PC-3 (cell line): ENCODE results near the gene TNIP3. TPM values are rescaled to one million over a fixed set of nuclear protein-coding genes. Genes with fewer than 3 reads are reported as not detected.
"Not testable (repeated sequence)": the region's sequence is repeated elsewhere in the genome, so short reads cannot be mapped to it uniquely, and the experiment has no call there.

Source experiments
- ATAC-seq: fragments of 200-7000 bp; cut with Tn5 transposase; 2 replicates; pipeline ENCODE4 v1.9.1; 2020; ENCODE audit warnings: mild to moderate bottlenecking, moderate library complexity
- BruUV-seq: library from RNA; stranded (reverse); fragments of 400-500 nt; replicated peaks from 2 replicates; lab custom pipeline; 2021; lab: Mats Ljungman, UMichigan
- CTCF ChIA-PET: fragments of 300-600 bp; sonication (Branson Sonifier 250); formaldehyde crosslinking; loops from one replicate; lab custom pipeline; 2022; ENCODE audit warnings: antibody characterized with exemption; lab: Charles Lee
- POLR2A ChIA-PET: fragments of 300-600 bp; sonication (Branson Sonifier 250); formaldehyde crosslinking; loops from one replicate; lab custom pipeline; 2022; ENCODE audit warnings: antibody characterized with exemption; ENCODE audit not compliant: unreplicated experiment; lab: Charles Lee
- DNase-seq: peaks from one replicate; pipeline ENCODE4 v3.0.0-alpha.2; 2015
- H2AFZ ChIP-seq: fragments of 300-600 bp; sonication (generic); 2 replicates; pipeline ENCODE4 v1.6.0; 2016; ENCODE audit warnings: antibody characterized with exemption, low read length
- H3F3A ChIP-seq: fragments of 300-600 bp; sonication (generic); one replicate; pipeline ENCODE4 v1.6.0; 2017; ENCODE audit warnings: antibody characterized with exemption, low read length, control low read depth, mild to moderate bottlenecking; ENCODE audit not compliant: unreplicated experiment
- H3K27ac ChIP-seq: fragments of 300-600 bp; sonication (generic); 2 replicates; pipeline ENCODE4 v1.5.1; 2016; ENCODE audit warnings: mild to moderate bottlenecking, low read length
- H3K27me3 ChIP-seq: fragments of 300-600 bp; sonication (generic); 2 replicates; pipeline ENCODE4 v1.6.1; 2016; ENCODE audit warnings: low read length, mixed read lengths
- H3K36me3 ChIP-seq: fragments of 300-600 bp; sonication (generic); 2 replicates; pipeline ENCODE4 v1.6.1; 2016; ENCODE audit warnings: low read depth, mixed run types, low read length, mixed read lengths
- H3K4me1 ChIP-seq: fragments of 300-600 bp; sonication (generic); 2 replicates; pipeline ENCODE4 v1.5.1; 2016; ENCODE audit warnings: low read length; ENCODE audit not compliant: insufficient read depth
- H3K4me2 ChIP-seq: fragments of 300-600 bp; sonication (generic); 2 replicates; pipeline ENCODE4 v1.6.0; 2016; ENCODE audit warnings: low read length
- H3K4me3 ChIP-seq: fragments of 300-600 bp; sonication (generic); 2 replicates; pipeline ENCODE4 v1.5.1; 2016; ENCODE audit warnings: mild to moderate bottlenecking, low read length, mixed read lengths
- H3K79me2 ChIP-seq: fragments of 300-600 bp; sonication (generic); 2 replicates; pipeline ENCODE4 v1.6.1; 2017; ENCODE audit warnings: low read length, mixed read lengths
- H3K9ac ChIP-seq: fragments of 300-600 bp; sonication (generic); 2 replicates; pipeline ENCODE4 v1.6.0; 2016; ENCODE audit warnings: mild to moderate bottlenecking, low read length
- H3K9me2 ChIP-seq: fragments of 300-600 bp; sonication (generic); replicated peaks from 2 replicates; pipeline ENCODE4 v1.6.1; 2016; ENCODE audit warnings: mixed run types, low read length, mixed read lengths
- H3K9me3 ChIP-seq: fragments of 300-600 bp; sonication (generic); 2 replicates; pipeline ENCODE4 v1.6.1; 2016; ENCODE audit warnings: low read length, mixed read lengths
- H4K20me1 ChIP-seq: fragments of 300-600 bp; sonication (generic); 2 replicates; pipeline ENCODE4 v1.6.1; 2016; ENCODE audit warnings: low read length, mixed read lengths
- EZH2 ChIP-seq: fragments of 300-600 bp; sonication (generic); IDR thresholded peaks from one replicate; pipeline ENCODE4 v1.6.1; 2017; ENCODE audit warnings: antibody characterized with exemption, mild to moderate bottlenecking, low read length; ENCODE audit not compliant: unreplicated experiment
- EZH2phosphoT487 ChIP-seq: fragments of 300-600 bp; sonication (generic); IDR thresholded peaks from 2 replicates; pipeline ENCODE4 v1.6.1; 2018; ENCODE audit warnings: mild to moderate bottlenecking, antibody characterized with exemption, low read length, borderline replicate concordance
- intact Hi-C: fragments of 100-400 bp; cut with micrococcal nuclease; formaldehyde crosslinking; loops from 2 replicates; pipeline ENCODE4 v1.9.0; 2023
- total RNA-seq: library from RNA; depleted of rRNA; stranded (reverse); fragments of >200 nt; gene quantifications from 2 replicates; pipeline ENCODE4 v1.2.3, GENCODE V29; 2014
- TF ChIP-seq, protein P1 (sequence below): fragments of 300-600 bp; sonication (generic); conservative IDR thresholded peaks from 2 replicates; pipeline ENCODE4 v1.5.1; 2017; ENCODE audit warnings: antibody characterized with exemption, low read depth, mild to moderate bottlenecking, low read length

Gene TNIP3
- total RNA-seq, 1 experiment from 2014 or later = not detected

DNA sequence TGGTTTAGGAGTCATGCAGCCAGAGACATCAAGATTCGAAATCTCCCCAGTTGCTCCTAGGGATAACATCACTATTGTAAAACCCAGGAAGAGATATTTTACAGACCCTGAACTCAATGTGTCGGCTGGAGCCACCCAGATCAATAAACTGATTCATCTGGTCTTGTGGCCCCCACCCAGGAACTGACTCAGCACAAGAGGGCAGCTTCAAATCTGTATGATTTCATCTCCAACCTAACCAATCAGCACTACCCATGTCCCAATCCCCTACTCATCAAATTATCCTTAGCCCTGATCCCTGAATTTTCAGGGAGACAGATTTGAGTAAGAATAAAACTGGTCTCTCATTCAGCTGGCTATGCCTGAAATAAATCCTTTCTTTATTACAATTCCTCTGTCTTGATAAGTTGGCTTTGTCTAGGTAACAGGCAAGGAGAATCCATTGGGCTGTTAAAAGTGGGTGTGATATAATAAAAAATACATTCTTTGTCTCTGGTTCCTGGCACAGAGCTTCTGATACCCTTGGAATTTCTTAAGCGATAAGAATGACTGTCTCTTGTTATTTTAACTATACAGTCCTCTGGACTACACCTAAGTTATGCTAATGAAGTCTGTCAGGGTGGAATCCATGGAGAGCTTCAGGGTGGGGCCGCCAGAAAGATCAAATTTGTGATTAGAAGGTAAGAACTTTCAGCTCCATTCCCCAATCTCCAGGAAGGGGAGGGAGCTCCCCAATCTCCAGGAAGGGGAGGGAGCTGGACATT lies 44.3 kb upstream of the TNIP3 start:
- Histone ChIP-seq H4K20me1 (no peaks in the 10 kb centered on the region), H3K27me3 (no peaks in the 10 kb centered on the region), H3K4me3 (no peak overlapping the region), H3K9me2 (no peaks in the 10 kb centered on the region), H3F3A (no peaks in the 10 kb centered on the region), H2AFZ (no peak overlapping the region), H3K79me2 (no peaks in the 10 kb centered on the region), H3K4me2 (no peak overlapping the region), H3K27ac (no peak overlapping the region), H3K9me3 (no peaks in the 10 kb centered on the region), H3K9ac (no peak overlapping the region), H3K4me1 (no peaks in the 10 kb centered on the region), H3K36me3 (no peaks in the 10 kb centered on the region)
- TF ChIP-seq EZH2phosphoT487 = no peak
- TF ChIP-seq, protein P1, sequence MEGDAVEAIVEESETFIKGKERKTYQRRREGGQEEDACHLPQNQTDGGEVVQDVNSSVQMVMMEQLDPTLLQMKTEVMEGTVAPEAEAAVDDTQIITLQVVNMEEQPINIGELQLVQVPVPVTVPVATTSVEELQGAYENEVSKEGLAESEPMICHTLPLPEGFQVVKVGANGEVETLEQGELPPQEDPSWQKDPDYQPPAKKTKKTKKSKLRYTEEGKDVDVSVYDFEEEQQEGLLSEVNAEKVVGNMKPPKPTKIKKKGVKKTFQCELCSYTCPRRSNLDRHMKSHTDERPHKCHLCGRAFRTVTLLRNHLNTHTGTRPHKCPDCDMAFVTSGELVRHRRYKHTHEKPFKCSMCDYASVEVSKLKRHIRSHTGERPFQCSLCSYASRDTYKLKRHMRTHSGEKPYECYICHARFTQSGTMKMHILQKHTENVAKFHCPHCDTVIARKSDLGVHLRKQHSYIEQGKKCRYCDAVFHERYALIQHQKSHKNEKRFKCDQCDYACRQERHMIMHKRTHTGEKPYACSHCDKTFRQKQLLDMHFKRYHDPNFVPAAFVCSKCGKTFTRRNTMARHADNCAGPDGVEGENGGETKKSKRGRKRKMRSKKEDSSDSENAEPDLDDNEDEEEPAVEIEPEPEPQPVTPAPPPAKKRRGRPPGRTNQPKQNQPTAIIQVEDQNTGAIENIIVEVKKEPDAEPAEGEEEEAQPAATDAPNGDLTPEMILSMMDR = no peak
- intact Hi-C loops = no loop called here
- BruUV-seq = no TSS peak
- ChIA-PET CTCF (no interaction called here), POLR2A (no interaction called here)
- ATAC-seq = no peak
- no peak for DNase-seq

DNA sequence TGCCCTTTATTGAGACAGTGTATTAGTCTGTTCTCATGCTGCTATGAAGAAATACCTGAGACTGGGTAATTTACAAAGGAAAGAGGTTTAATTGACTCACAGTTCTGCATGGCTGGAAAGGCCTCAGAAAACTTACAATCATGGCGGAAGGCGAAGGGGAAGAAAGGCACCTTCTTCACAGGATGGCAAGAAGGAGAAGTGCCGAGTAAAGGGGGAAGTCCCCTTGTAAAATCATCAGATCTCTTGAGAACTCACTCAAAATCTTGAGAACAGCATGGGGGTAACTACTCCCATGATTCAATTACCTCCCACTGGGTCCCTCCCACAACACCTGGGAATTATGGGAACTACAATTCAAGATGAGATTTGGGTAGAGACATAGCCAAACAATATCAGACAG lies 41.7 kb upstream of the TNIP3 start:
- ATAC-seq, H3F3A ChIP-seq, H4K20me1 ChIP-seq, H3K9me2 ChIP-seq, H3K79me2 ChIP-seq, H3K4me1 ChIP-seq, H2AFZ ChIP-seq, BruUV-seq, H3K9ac ChIP-seq, CTCF ChIA-PET, H3K27ac ChIP-seq, H3K36me3 ChIP-seq, H3K4me3 ChIP-seq, POLR2A ChIA-PET, H3K27me3 ChIP-seq, H3K9me3 ChIP-seq, DNase-seq, intact Hi-C loops, H3K4me2 ChIP-seq: not testable (repeated sequence)

DNA sequence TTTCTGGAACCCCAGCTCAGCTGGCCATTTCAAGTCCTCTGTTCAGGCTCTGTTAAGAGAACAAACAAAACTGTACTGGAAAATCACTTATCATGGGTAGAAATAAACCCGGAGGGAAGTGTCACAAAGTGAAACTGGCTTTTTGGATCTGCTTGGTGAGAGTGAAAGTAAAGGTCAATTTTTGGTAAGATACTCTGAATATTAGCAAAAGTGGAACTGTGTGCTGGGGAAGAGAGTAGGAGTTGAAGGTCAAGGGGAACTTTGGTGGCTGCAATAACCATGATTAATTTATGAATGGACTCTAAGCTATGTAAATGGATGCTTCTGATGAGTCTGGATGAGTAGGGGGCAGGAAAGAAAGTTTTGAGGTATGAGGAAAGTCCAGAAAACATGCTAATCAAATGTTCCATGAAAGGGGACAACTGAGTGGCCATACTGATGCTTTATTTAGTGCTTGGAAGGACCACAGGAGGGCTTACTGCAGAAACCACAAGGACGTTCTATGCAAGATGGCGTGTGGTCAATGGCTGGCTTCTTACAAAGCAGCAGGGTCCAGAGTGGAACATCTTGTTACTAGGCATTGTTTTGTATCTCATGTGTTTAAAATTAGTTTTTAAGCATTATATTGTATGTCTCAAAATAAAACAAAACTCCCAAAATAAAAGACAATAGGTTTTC lies 36.8 kb upstream of the TNIP3 start:
- ATAC-seq (no peak), DNase-seq (no peak)
- Histone ChIP-seq H4K20me1 (no peaks in the 10 kb centered on the region), H3K4me2 (no peak overlapping the region), H3K27ac (no peak overlapping the region), H3F3A (no peaks in the 10 kb centered on the region), H3K9ac (no peak overlapping the region), H2AFZ (no peak overlapping the region), H3K4me1 (no peaks in the 10 kb centered on the region), H3K27me3 (no peaks in the 10 kb centered on the region), H3K4me3 (no peak overlapping the region), H3K36me3 (no peaks in the 10 kb centered on the region), H3K79me2 (no peaks in the 10 kb centered on the region), H3K9me3 (no peaks in the 10 kb centered on the region), H3K9me2 (no peaks in the 10 kb centered on the region)
- POLR2A ChIA-PET = no interaction called here
- intact Hi-C loops = no loop called here
- BruUV-seq = no TSS peak
- CTCF ChIA-PET = interaction anchor here (0.6 kb wide), 1 partner anchor 825 kb away, joined by 5 read pairs; no protein-coding TSS in a partner anchor
- TF ChIP-seq EZH2phosphoT487 (no peak), EZH2 (no peak)
- TF ChIP-seq, protein P1 = no peak
